HCT116 (cell line): ENCODE data around the gene WDR19. TPM values are rescaled to one million over a fixed set of nuclear protein-coding genes. Genes with fewer than 3 reads are reported as not detected.

Source experiments
- ATAC-seq: fragments of 200-7000 bp; cut with Tn5 transposase; 2 replicates; pipeline ENCODE4 v1.9.1; 2020; ENCODE audit warnings: mild to moderate bottlenecking, moderate library complexity
- BruUV-seq: library from RNA; stranded (reverse); fragments of 400-500 nt; replicated peaks from 2 replicates; lab custom pipeline; 2021; lab: Mats Ljungman, UMichigan
- CTCF ChIA-PET: fragments of 300-600 bp; sonication (Branson Sonifier 250); formaldehyde crosslinking; loops from one replicate; lab custom pipeline; 2021; ENCODE audit warnings: antibody characterized with exemption; lab: Charles Lee
- POLR2A ChIA-PET: fragments of 300-600, 350-600 bp; sonication (Branson Sonifier 250); formaldehyde crosslinking; loops from one replicate; lab custom pipeline; 2021; ENCODE audit warnings: antibody characterized with exemption; lab: Charles Lee
- RAD21 ChIA-PET, 2 experiments: fragments of 300-600 bp; sonication (Branson Sonifier 250); formaldehyde crosslinking; loops; one replicate each; lab custom pipeline; 2023; ENCODE audit warnings: low total read pairs in 2 of 2; ENCODE audit not compliant: uncharacterized antibody in 2 of 2, unreplicated experiment in 2 of 2, low non-redundant PET in 1 of 2; lab: Charles Lee
- DNase-seq: peaks from one replicate; pipeline ENCODE4 v3.0.0-alpha.2; 2010; ENCODE audit warnings: low read depth, low spot score
- H2AFZ ChIP-seq: fragments of 200-600 bp; shearing (Covaris generic), sonication (generic); 2 replicates; pipeline ENCODE4 v1.6.1; 2017; ENCODE audit warnings: low read depth, mixed run types, mixed read lengths, antibody characterized with exemption, low read length; ENCODE audit not compliant: poor library complexity, severe bottlenecking
- H3K27ac ChIP-seq: 2 replicates; pipeline ENCODE4 v1.5.1; 2012; ENCODE audit warnings: low read depth, low read length
- H3K27me3 ChIP-seq: fragments of 200-600 bp; sonication (generic); 2 replicates; pipeline ENCODE4 v1.6.1; 2016; ENCODE audit warnings: mixed run types, low read length, mixed read lengths; ENCODE audit not compliant: insufficient read depth
- H3K36me3 ChIP-seq, 2 experiments: fragments of 200-500 bp in 1 of 2; fragments of 200-600 bp in 1 of 2; sonication (Bioruptor generic) in 1 of 2; sonication (generic) in 1 of 2; 2 replicates each; pipeline versions ENCODE4 v1.5.1 to v1.6.1; 2014 to 2016; ENCODE audit warnings: low read length in 2 of 2, inconsistent platforms in 1 of 2, mixed read lengths in 1 of 2, mixed run types in 1 of 2; ENCODE audit not compliant: insufficient read depth in 2 of 2, control insufficient read depth in 1 of 2
- H3K4me1 ChIP-seq, 2 experiments: fragments of 200-600 bp in 1 of 2; sonication (generic) in 1 of 2; 2 replicates each; pipeline versions ENCODE4 v1.5.1 to v1.6.1; 2012 to 2017; ENCODE audit warnings: low read length in 2 of 2, inconsistent platforms in 1 of 2, mild to moderate bottlenecking in 1 of 2, mixed read lengths in 1 of 2, mixed run types in 1 of 2, moderate library complexity in 1 of 2; ENCODE audit not compliant: insufficient read depth in 2 of 2, control insufficient read depth in 1 of 2
- H3K4me2 ChIP-seq: fragments of 200-600 bp; sonication (generic); 2 replicates; pipeline ENCODE4 v1.6.1; 2017; ENCODE audit warnings: mixed run types, low read length, mixed read lengths
- H3K4me3 ChIP-seq, 2 experiments: fragments of 200-600 bp in 1 of 2; sonication (generic) in 1 of 2; replicated peaks in 1 of 2; 2 replicates each; pipeline ENCODE4 v1.5.1; 2011 to 2016; ENCODE audit warnings: low read length in 2 of 2, control low read depth in 1 of 2, low read depth in 1 of 2, mild to moderate bottlenecking in 1 of 2, mixed read lengths in 1 of 2, mixed run types in 1 of 2
- H3K79me2 ChIP-seq: fragments of 200-600 bp; sonication (generic); 2 replicates; pipeline ENCODE4 v1.6.1; 2017; ENCODE audit warnings: mild to moderate bottlenecking, mixed run types, low read length, moderate library complexity, mixed read lengths; ENCODE audit not compliant: insufficient read depth
- H3K9ac ChIP-seq: fragments of 200-600 bp; sonication (generic); 2 replicates; pipeline ENCODE4 v1.6.1; 2016; ENCODE audit warnings: low read length, mixed read lengths
- H3K9me2 ChIP-seq: fragments of 200-600 bp; sonication (generic), shearing (Covaris generic); 2 replicates; pipeline ENCODE4 v1.6.1; 2017; ENCODE audit warnings: mixed run types, mild to moderate bottlenecking, moderate library complexity; ENCODE audit not compliant: insufficient read depth
- H3K9me3 ChIP-seq, 2 experiments: fragments of 200-500 bp in 1 of 2; fragments of 200-600 bp in 1 of 2; sonication (Bioruptor generic) in 1 of 2; sonication (generic) in 1 of 2; 2 replicates each; pipeline ENCODE4 v1.6.1; 2014 to 2017; ENCODE audit warnings: low read length in 2 of 2, mixed read lengths in 2 of 2, inconsistent platforms in 1 of 2, low read depth in 1 of 2, mild to moderate bottlenecking in 1 of 2, mixed run types in 1 of 2, moderate library complexity in 1 of 2; ENCODE audit not compliant: control insufficient read depth in 1 of 2, insufficient read depth in 1 of 2
- H4K20me1 ChIP-seq: fragments of 200-600 bp; sonication (generic), shearing (Covaris generic); 2 replicates; pipeline ENCODE4 v1.6.1; 2017; ENCODE audit warnings: mixed run types, mild to moderate bottlenecking, moderate library complexity; ENCODE audit not compliant: insufficient read depth
- CBX3 ChIP-seq: IDR thresholded peaks from 2 replicates; pipeline ENCODE4 v1.6.1; 2012; ENCODE audit warnings: low read depth
- CEBPB ChIP-seq: IDR thresholded peaks from 2 replicates; pipeline ENCODE4 v1.6.1; 2012; ENCODE audit warnings: low read depth
- CTCF ChIP-seq, 3 experiments: fragments of 200-600 bp in 1 of 3; sonication (generic) in 1 of 3; IDR thresholded peaks in 2 of 3; conservative IDR thresholded peaks in 1 of 3; 2 replicates each; pipeline ENCODE4 v1.5.1; 2012 to 2017; ENCODE audit warnings: low read depth in 2 of 3, low read length in 2 of 3, antibody characterized with exemption in 1 of 3, borderline replicate concordance in 1 of 3, control low read depth in 1 of 3, mild to moderate bottlenecking in 1 of 3, mixed read lengths in 1 of 3, mixed run types in 1 of 3, moderate library complexity in 1 of 3; ENCODE audit not compliant: insufficient read depth in 1 of 3
- EGR1 ChIP-seq: IDR thresholded peaks from 2 replicates; pipeline ENCODE4 v1.6.1; 2012; ENCODE audit warnings: low read depth
- EZH2 ChIP-seq: fragments of 200-600 bp; sonication (generic); IDR thresholded peaks from 2 replicates; pipeline ENCODE4 v1.6.1; 2017; ENCODE audit warnings: antibody characterized with exemption, mixed run types
- JUND ChIP-seq: IDR thresholded peaks from 2 replicates; pipeline ENCODE4 v1.6.1; 2012
- RAD21 ChIP-seq: IDR thresholded peaks from 2 replicates; pipeline ENCODE4 v1.6.1; 2012; ENCODE audit warnings: low read depth, mild to moderate bottlenecking
- SP1 ChIP-seq: IDR thresholded peaks from 2 replicates; pipeline ENCODE4 v1.6.1; 2012; ENCODE audit warnings: low read depth
- SRF ChIP-seq: IDR thresholded peaks from 2 replicates; pipeline ENCODE4 v1.6.1; 2012; ENCODE audit warnings: low read depth
- YY1 ChIP-seq: IDR thresholded peaks from 2 replicates; pipeline ENCODE4 v1.6.1; 2011; ENCODE audit warnings: low read length, low read depth, moderate library complexity, mild to moderate bottlenecking; ENCODE audit not compliant: insufficient replicate concordance; ENCODE audit errors: extremely low read depth
- ZBTB33 ChIP-seq: IDR thresholded peaks from 2 replicates; pipeline ENCODE4 v1.6.1; 2011; ENCODE audit warnings: mild to moderate bottlenecking, low read length, moderate library complexity; ENCODE audit not compliant: insufficient replicate concordance; ENCODE audit errors: extremely low read depth
- ZFX ChIP-seq: fragments of 450-650 bp; IDR thresholded peaks from 2 replicates; pipeline ENCODE4 v1.6.1; 2017
- ZNF274 ChIP-seq: fragments of 200-500 bp; sonication (Bioruptor generic); IDR thresholded peaks from 2 replicates; pipeline ENCODE4 v1.6.1; 2014; ENCODE audit warnings: mild to moderate bottlenecking, low read depth, low read length, inconsistent platforms
- intact Hi-C: fragments of 100-400 bp; cut with micrococcal nuclease; formaldehyde crosslinking; loops from 2 replicates; pipeline ENCODE4 v1.10.0; 2022
- total RNA-seq: library from RNA; stranded (reverse); gene quantifications from one replicate; pipeline ENCODE4 v1.2.1, GENCODE V29; 2021; ENCODE audit not compliant: unreplicated experiment

Gene WDR19
- total RNA-seq, 1 experiment from 2014 or later, result 18.8 TPM

GRCh38 chr4:39324897-39325613 is 142.7 kb downstream of the WDR19 start:
- Histone ChIP-seq H3K4me3 (no peak overlapping the region), H3K27ac (no peak overlapping the region), H2AFZ (no peak overlapping the region), H3K9me2 (no peaks in the 10 kb centered on the region), H3K79me2 (peaks cover 17% of the 10 kb centered on the region), H3K9ac (no peak overlapping the region), H3K27me3 (no peaks in the 10 kb centered on the region), H3K4me1 (peaks cover 0 to 12% of the 10 kb centered on the region in 2 experiments; a peak in 2 of 4 replicates), H4K20me1 (no peaks in the 10 kb centered on the region), H3K4me2 (no peak overlapping the region), H3K9me3 (no peaks in the 10 kb centered on the region), H3K36me3 (no peaks in the 10 kb centered on the region; a peak in 1 of 4 replicates)
- no peak for DNase-seq
- ATAC-seq, result no peak
- ChIA-PET CTCF (no interaction called here), RAD21 (no interaction called here), POLR2A (no interaction called here)
- TF ChIP-seq YY1, result no peak
- no peak for TF ChIP-seq SRF
- no peak for TF ChIP-seq EGR1
- TF ChIP-seq EZH2, result no peak
- no peak for TF ChIP-seq CBX3
- no peak for TF ChIP-seq ZBTB33
- BruUV-seq, result no TSS peak
- intact Hi-C loops, result no loop called here

- intact Hi-C loops, result no loop called here
- CTCF ChIA-PET, result no interaction called here
- no peak overlapping the region for H3K4me2 ChIP-seq
- H2AFZ ChIP-seq, result no peak overlapping the region
- H3K4me1 ChIP-seq, result no peaks in the 10 kb centered on the region
- TF ChIP-seq YY1 (no peak), EZH2 (no peak), ZNF274 (no peak), ZFX (no peak), CEBPB (no peak), CTCF (IDR thresholded peaks at IDR 0.05 in 2 of 3, conservative IDR thresholded peaks at IDR 0.05 in 1 of 3; ENCODE audit: borderline replicate concordance in 1 of 3, insufficient read depth in 1 of 3, low read depth in 2 of 3, low read length in 2 of 3) (no peak), RAD21 (no peak), EGR1 (no peak), JUND (no peak), CBX3 (no peak), SP1 (no peak)
- POLR2A ChIA-PET, result no interaction called here
- ATAC-seq (no peak), DNase-seq (no peak)
- no peaks in the 10 kb centered on the region for H3K9me3 ChIP-seq
- BruUV-seq, result no TSS peak
- no peak overlapping the region for H3K9ac ChIP-seq
- no peak overlapping the region for H3K27ac ChIP-seq
- H3K36me3 ChIP-seq, result no peaks in the 10 kb centered on the region
- no peaks in the 10 kb centered on the region for H3K9me2 ChIP-seq
- no peaks in the 10 kb centered on the region for H3K27me3 ChIP-seq
- no peaks in the 10 kb centered on the region for H4K20me1 ChIP-seq
- no peak overlapping the region for H3K4me3 ChIP-seq
- RAD21 ChIA-PET, result no interaction called here
- H3K79me2 ChIP-seq, result peaks cover 31% of the 10 kb centered on the region
Observed at GRCh38 chr4:39326468-39326977, 144.2 kb downstream of the WDR19 start.
